Stimulated activated CD8-positive, alpha-beta memory T cell treated with anti-CD3 and anti-CD28 coated beads, Interleukin-12 subunit alpha, Interleukin-12 subunit beta, amount 100 ng/mL, for 1 hour (primary cell): ENCODE results near the gene RTP3.

Experiments
- DNase-seq: peaks from one replicate; pipeline ENCODE4 v3.0.0-alpha.2; 2020; ENCODE audit warnings: low read depth

The RTP3 gene

DNA sequence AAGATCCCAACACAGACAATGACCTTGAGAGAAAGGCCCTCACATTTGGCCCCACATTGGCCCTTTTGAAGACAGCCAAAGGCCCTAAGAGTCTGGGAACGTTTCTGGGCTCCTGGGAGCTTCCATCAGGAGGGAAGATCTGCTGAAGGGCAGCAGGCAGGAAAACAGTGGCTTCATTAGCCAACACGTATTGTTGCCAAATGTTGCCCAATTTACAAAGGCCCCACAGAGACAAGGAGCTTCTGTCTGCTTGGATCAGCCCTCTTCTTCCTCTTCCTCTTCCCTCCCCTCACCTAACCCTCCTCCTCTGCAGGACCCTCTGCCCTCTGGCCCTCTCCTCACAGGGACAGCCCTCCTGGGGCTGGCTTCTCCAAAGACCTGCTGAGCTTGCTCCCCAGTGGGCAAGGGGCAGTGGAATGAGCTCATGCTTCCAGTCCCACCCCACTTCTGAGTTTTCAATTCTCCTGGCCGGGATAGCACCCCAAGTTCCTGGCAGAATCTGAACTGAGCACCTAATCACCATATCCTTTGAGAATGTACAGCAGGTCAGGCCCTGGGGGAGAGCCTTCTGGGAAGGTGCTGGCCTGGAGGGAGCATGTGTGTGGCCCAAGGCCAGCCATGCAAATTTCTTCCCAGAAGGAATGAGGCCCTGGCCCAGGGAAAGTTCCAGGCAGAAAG, 28.0 kb upstream of the RTP3 start:
- no peak for DNase-seq

GRCh38 chr3:46470831-46471230, 26.9 kb upstream of the RTP3 start:
- no peak for DNase-seq

DNA sequence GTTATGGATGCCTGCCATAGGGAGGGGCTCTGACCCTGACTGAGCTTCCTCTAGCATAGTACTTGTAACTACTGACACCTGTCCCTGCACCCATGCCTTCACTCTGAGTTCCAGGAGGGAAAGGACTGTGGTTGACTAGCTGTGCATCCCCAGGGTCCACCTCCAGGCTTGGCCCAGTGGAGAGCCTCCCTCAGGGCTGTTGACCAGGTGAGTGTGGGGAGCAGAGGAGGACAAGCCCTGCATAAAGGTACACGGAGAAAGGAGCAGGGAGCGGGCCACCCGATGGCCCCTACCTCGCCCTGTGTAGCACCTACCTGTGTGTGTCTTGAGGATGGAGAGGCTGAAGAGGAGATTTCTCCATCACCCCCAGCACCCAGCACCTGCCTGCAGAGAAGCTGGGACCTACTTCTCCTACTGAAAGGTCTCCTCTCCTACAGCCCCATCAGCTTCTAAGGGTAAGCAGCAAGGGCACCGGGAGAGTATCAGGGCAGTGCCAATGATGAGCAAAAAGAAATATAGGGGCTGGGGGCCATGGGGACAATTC, 26.3 kb upstream of the RTP3 start:
- no peak for DNase-seq

DNA sequence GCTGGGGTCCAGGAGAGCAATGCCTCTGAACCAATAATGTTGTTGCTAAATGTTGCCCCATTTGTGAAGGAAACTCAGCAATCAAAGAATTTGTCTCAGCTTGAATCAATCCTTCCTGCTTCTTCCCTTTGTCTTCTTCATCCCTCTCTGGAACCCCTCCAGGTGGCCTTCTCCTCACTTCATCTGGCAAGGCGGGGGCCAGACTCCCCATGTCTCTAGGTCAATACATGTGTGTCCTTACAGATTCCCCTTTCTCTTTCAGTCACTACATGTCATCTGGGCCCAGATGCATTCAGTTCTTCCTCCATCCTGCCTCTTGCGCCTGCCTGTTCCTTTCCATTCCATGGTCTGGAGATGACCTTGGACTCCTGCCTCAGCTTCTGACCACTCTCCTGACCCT, 25.0 kb upstream of the RTP3 start:
- DNase-seq, result no peak

- DNase-seq, result no peak
These were observed 20.6 kb upstream of the RTP3 start for GRCh38 chr3:46477145-46477544.

- no peak for DNase-seq
These were observed 20.0 kb upstream of the RTP3 start for GRCh38 chr3:46477756-46478155.

DNA sequence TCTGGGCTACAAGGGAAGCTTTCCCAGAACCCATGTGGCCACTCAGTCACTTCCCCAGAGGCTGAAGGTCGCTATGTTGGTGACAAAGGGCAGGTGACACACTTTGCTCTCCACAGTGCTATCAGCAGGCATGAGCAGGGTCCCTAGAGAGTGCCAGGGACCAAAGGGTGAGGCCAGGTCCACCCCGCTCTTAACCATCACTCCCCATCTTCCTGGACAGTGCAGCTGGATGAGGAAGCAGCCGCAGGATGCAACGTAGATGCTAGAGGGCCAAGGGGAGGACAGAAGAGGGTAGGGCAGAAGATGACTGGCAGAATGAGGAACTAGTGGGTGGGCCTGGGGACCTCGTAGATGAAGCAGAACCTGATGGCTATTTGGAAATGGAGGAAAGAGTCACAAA, 19.4 kb upstream of the RTP3 start:
- no peak for DNase-seq

- DNase-seq, result no peak
These were observed 18.8 kb upstream of the RTP3 start for GRCh38 chr3:46479021-46479420.

DNA sequence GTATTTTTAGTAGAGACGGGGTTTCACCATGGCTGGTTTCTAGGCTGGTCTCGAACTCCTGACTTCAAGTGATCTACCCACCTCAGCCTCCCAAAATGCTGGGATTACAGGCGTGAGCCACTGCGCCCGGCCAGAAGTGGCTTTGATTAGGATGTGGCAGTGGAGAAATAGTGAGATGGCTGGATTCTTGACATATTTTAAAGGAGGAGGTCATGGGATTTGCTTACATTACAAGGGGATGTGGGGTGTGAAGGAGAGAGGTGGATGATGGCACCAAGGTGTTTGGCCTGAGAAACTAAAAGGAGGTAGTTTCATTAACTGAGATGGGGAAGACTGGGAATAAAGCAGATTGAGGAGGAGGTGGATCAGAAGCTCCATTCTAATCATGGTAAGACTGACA, 18.1 kb upstream of the RTP3 start:
- DNase-seq, result no peak

DNA sequence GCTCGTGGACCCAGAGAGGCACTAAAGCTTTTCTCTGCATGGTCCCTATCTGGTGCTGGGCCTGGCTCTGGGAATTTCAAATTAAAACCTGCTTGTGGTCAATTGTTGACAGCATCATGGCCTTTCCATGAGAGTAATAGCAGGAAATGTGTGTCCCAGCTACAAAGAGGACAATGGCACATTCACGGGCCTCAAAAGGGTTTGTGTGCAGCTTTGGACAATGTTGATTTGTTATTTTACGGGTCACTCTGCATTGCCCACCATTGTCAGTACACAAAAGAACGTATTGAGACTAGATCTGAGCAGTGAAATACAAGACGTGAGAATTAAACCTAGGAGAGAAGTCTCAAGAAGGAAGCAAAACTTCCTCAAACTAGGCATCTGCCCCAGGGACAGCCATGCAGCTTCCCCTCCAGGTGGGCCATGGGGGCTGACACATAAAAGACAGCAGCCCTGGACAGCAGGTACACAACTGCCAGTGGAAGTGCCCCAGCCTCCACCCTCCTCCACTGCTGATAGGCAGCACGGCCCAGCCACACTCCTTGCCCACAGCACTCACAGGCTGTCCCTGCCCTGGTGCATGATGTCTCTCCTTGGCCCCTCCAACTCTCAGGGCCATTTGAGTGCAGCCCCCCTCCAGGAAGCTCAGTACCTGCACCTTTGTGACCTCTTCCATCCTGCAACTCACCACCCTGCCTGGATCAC, 17.1 kb upstream of the RTP3 start:
- DNase-seq, result no peak

- no peak for DNase-seq
These were observed 16.1 kb upstream of the RTP3 start for GRCh38 chr3:46481636-46482035.

DNA sequence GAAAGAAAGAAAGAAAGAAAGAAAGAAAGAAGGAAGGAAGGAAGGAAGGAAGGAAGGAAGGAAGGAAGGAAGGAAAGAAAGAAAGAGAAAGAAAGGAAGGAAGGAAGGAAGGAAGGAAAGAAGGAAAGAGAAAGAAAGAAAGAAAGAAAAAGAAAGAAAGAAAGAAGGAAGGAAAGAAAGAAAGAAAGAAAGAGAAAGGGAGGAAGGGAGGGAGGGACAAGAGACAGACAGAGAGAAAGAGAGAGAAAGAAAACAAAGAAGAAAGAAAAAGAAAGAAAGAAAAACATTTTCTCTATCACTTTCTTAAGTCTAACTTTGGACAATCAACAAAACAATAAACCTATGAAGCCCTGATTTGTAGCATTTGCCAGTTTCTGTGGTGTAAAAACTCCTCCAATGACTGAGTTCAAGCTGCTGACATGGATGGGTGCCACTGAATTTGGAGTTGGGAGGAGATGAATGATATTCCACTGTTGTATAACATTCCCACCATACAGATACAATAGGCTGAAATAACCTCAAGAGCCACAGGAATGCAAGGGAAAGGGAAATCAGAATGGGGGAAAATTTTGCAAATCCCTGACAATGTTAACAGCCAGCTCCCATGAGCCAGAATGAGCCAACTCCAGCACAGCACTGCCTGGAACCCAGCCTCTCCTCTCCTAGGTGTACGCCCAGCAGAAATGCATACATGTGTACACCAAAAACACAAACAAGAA, 15.0 kb upstream of the RTP3 start:
- DNase-seq, result no peak

- DNase-seq, result no peak
These were observed 14.0 kb upstream of the RTP3 start for GRCh38 chr3:46483825-46484224.

DNA sequence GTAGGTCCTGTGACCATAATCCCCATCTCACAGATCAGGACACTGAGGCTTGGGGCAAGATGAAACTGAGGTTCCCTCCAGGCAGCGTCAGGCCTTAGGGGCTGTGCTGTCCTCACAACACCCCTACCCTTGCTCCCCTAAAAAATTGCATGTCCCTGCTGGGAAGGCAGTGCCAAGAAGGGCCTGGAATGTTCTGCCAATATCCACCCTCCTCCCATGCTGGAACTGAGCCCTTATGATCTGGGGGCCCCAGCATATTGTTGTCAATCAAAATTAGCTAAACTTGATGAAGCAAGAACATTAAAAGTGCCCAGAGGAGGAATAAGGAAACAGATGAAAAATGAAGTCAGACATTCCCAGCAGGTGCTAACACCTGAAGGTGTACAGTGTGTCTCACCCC, 13.4 kb upstream of the RTP3 start:
- no peak for DNase-seq

- no peak for DNase-seq
These were observed 12.6 kb upstream of the RTP3 start for GRCh38 chr3:46484911-46485778.

DNA sequence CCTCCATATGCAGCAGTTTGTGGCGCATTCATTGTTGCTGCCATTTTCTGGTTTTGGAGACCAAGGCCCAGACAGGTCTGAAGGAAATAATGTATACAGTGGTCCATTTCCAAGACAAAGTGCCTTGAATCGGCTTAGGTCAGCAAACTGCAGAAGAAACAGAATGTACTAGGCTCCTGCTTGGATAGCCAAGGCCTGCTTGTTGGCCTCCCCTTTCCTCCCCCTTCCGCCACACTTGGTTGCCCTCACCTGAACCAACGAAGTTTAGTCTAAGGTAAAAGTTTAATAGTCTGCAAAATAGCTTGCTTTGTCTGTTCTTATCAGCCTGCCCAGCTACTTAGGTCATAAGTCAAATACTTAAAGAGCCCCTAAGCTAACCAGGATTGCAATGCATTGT, 12.0 kb upstream of the RTP3 start:
- DNase-seq, result no peak

- peak; percentile 88 for DNase-seq
These were observed 8.9 kb upstream of the RTP3 start for GRCh38 chr3:46488735-46489361.

- no peak for DNase-seq
These were observed 8.4 kb upstream of the RTP3 start for GRCh38 chr3:46489381-46489780.

- no peak for DNase-seq
These were observed 7.9 kb upstream of the RTP3 start for GRCh38 chr3:46489875-46490274.

DNA sequence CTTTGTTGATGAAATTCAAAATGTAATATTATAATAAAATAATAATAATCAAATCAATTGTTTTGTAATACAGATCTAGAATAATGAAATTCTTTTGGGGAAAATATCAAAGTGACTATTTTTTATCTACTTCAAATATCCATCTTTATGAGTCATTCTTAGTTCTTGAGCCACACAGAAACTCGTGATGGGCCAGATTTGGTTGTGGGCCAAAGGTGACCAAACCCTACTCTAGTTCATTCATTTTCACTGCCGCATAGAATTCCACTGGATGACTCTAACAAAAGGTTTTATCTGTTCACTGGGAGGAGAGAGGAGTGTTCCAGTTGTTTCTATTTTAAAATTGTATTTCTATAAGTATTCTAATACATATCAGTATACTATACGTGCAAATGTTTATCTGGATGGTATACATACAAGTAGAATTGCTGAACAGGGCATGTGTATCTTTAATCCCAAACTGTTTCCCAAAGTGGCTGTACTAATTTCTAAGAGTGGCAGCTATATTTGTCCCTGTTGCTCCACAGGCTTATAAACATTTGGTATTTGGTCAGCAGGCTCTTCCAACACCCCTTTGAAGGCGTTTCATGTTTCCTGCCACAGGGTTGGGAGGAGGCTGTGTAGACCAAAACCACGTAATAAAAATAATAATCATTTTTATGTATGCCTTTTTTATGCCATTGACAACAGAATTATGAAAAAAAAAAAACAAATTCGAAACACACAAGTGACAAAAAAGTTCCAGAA, 7.3 kb upstream of the RTP3 start:
- no peak for DNase-seq
